GM21367 (cell line): ENCODE measurements around the gene PLEKHA1.

ENCODE experiments used
- ATAC-seq: cut with Tn5 transposase; IDR thresholded peaks from one replicate; pipeline ENCODE4 v1.9.1; 2021; ENCODE audit not compliant: unreplicated experiment

The PLEKHA1 gene

GRCh38 chr10:122459561-122460273 is 85.2 kb downstream of the PLEKHA1 start:
- no peak for ATAC-seq

DNA sequence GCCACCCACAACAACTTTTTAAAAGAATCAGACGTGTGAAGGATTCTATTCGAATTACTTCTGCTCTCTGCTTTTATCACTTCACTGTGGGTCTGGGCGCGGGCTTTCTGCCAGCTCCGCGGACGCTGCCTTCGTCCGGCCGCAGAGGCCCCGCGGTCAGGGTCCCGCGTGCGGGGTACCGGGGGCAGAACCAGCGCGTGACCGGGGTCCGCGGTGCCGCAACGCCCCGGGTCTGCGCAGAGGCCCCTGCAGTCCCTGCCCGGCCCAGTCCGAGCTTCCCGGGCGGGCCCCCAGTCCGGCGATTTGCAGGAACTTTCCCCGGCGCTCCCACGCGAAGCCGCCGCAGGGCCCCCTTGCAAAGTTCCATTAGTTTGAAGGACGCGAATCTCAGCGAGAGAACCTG is 86.4 kb downstream of the PLEKHA1 start:
- no peak for ATAC-seq

- no peak for ATAC-seq
Observed at GRCh38 chr10:122461367-122461728, 86.8 kb downstream of the PLEKHA1 start, which contains the start of gene HTRA1. TSS of gene HTRA1 (plus strand) at chr10:122461553. CDS start at chr10:122461653, 100 bp downstream.

- ATAC-seq = no peak
Observed at GRCh38 chr10:122461729-122462532, 87.4 kb downstream of the PLEKHA1 start.

DNA sequence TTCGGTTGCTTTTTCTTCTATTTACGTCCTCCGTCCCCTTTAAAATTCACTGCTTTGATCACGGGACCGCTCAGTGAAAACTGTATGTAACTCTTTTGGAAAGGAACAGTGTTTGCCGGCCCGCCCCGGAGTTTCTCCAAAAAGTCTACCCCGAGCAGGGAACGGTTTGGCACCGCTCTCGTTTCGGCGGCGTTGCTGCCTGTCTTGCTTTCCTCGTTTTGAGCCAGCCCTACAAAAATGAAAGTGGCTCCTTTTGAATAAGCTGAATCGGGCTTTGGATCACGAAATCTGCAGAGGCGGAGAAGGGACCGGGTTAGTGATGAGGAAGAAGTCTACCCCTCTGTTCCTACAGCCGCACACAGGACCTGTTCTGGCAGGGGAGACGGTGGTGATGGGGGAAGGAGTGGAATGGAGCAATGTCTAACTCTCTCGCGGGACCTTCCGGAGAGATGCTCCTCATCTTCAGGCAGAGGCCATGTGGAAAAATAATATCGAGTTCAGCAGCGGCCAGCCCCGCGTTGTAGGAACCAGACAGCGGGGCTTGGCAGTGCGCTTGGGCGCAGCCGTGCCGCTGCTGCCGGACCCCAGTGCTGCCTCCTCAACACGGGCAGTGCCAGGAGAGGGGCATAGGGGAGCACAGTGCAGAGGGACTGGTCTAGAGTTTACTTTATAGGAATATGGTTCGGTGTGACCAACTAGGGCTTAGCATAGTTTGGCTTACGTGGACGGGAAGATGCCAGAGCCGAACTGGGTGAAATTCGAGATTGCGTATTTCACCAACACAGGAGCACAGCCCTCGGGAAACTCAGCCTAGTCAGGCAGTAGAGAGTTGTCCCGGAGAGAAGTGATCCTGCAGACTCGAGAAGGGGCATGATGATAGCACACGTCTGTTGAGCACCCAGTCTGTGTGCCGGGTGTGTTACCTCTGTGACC is 88.3 kb downstream of the PLEKHA1 start:
- ATAC-seq = no peak

DNA sequence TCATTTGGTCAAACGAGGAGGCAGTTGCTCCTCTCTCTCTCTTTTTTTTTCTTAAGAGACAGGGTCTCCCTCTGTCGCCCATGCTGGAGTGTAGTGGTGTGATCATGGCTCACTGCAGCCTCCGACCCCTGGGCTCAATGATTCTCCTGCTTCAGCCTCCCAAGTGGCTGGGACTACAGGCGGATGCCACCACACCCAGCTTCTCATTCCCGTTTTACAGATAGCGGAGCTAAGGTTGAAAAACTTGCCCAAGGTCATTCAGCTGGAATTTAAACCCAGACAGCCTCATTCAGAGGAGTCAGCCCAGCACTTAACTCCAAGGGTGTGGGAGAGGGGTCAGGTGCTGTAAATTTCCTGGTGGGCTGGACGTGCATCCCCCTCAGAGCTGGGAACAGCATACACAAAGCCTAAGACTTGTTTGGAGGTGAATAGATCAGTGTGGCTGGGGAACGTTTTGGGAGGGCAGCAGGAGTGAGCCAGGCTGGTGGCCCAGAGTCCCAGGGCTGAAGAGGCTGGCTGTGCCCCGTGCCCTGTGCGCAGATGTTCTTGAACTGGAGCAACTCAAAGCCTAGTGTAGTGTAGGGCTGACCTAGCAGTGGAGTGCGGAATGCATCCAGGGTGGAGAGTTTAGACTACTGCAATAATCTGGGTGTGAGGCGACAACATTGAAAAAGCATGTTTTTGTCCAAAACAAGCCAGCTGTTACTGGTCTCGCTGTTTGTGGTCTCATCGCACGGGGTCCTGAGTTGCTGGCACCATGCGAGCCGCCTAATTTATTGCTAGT is 89.2 kb downstream of the PLEKHA1 start:
- no peak for ATAC-seq

DNA sequence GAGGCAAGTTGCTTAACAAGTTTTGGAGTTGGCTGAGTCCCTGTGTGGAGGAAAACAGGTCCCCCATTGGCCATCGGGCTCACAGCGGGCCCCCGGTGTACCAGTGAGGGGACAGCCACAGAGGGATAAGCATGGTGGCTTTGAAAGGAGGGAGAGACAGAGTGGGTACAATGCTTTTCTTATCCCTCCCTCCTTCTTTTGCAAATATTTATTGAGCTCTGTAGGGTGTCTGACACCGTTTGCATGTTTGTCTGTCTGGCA is 89.7 kb downstream of the PLEKHA1 start:
- no peak for ATAC-seq

- ATAC-seq = no peak
Observed at GRCh38 chr10:122464586-122464985, 90.1 kb downstream of the PLEKHA1 start.

DNA sequence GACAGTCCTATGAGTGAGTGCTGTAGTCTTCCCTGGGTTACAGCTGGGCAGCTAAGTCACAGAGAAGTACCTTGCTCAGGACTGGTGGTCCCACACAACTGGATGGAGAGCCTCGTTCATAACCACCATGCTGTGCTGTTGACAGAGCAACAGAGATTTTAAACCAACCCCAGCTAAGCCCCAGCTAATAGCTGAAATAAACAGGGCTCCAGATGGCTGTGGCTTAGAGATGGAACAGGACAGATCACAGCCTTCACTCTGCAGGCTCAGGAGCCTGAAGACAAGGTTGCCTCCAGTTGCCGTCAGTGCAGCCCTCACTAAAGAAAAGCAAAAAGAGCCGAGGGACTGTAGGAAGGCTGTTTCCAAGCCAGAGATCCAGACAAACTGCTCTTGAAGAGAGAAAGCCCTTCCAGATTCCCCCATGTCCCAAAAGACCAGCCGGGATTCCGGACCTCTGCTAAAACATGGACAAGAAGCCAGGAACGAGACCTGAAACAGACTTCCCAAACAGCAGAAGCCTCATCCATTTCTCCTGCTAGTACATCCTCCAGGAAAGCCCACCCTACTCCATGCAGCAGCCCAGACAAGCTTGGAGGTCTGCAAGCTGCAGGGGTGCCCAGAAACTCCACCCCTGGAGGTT is 91.0 kb downstream of the PLEKHA1 start:
- no peak for ATAC-seq

DNA sequence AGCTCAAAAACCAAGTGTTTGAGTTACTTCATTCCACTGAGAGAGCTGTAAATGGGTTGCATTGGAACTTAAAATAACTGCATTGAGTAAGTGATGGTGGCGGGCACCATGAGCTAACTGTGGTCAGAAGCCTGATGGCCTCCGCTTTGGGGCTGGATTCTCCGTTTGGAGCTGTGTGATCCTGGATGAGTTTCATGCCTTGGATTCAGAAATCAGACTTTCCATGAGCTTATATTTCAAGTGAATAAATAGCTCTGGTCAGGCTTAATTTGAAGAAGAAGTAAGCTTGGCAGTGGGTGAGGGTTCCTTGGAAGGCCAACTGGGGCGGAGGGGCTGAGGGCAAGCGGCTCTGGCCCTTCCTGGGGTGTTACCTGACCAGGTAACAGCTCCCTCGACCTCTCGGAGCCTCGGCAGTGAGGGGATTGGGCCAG is 92.5 kb downstream of the PLEKHA1 start:
- ATAC-seq = no peak

- no peak for ATAC-seq
Observed at GRCh38 chr10:122467701-122468100, 93.2 kb downstream of the PLEKHA1 start.

- ATAC-seq = no peak
Observed at GRCh38 chr10:122468307-122468925, 93.9 kb downstream of the PLEKHA1 start.

DNA sequence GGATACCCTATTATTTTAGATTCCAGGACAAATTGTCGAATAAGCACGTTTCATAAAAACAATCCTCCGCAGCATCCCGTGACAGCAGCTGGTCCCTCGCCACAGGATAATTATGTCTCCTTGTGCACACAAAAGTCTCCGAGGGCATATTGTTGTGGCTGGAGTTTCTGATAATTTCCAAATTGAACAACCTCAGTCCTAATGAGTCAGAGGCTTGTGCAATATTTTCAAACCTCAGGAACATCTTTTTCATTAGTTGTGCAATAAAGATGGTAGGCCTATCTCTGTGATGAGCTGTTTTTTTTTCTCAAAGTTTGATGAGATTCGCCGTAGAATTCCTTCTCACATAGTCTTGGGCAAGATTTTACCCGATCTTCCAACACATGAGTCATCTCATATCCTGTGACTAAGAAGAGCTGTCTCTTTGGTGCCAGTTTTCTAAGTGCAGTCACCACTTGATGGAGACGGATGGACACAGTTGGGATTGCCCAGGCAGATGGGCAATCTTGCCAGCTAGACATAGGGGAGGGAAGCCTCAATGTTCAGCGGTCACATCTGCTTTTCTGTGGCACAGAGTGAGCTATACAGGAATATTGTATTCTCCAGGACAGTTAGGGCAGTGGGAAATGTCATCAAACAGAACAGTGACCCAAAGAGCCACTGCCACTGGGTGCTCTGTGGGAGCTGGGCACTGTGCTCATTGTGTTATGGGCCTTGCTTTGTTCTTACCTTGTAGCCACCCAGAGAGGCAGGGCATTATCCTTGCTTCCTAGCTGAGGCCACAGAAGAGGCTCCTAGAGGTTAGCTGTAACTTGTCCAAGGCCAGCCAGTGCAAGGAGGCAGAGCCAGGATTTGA is 94.6 kb downstream of the PLEKHA1 start:
- no peak for ATAC-seq

GRCh38 chr10:122469848-122470247 is 95.3 kb downstream of the PLEKHA1 start:
- ATAC-seq = no peak

DNA sequence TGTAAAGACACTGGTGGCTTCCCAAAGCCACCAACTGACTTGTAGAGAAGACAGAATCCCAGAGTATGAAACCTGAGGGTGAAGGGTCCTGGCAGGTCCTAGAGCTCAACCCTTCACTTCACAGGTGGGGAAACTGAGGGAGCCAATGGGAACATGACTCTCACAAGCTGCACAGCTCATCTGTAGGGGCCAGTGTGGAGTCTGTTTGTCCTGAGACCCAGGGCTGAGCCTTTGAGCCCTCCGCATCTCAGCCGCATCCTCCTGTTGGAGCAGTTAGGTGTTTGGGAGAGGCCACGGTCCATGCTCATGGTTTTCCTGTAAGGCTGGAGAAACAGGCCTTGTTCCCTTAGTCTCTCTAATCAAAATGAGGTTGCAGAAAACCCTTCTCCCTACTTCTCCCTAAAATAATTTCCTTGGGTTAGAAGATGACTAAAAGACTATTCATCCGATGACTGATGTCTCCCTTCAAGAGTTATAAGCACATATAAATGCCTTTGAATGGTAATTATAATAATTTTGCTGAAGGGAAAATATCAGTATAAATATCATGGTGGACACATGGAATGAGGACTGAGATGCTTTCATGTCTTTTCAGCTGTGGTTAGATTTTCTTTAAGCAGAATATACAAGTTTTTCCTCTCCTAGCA is 97.1 kb downstream of the PLEKHA1 start:
- no peak for ATAC-seq

- ATAC-seq = no peak
Observed at GRCh38 chr10:122473116-122473515, 98.6 kb downstream of the PLEKHA1 start.

DNA sequence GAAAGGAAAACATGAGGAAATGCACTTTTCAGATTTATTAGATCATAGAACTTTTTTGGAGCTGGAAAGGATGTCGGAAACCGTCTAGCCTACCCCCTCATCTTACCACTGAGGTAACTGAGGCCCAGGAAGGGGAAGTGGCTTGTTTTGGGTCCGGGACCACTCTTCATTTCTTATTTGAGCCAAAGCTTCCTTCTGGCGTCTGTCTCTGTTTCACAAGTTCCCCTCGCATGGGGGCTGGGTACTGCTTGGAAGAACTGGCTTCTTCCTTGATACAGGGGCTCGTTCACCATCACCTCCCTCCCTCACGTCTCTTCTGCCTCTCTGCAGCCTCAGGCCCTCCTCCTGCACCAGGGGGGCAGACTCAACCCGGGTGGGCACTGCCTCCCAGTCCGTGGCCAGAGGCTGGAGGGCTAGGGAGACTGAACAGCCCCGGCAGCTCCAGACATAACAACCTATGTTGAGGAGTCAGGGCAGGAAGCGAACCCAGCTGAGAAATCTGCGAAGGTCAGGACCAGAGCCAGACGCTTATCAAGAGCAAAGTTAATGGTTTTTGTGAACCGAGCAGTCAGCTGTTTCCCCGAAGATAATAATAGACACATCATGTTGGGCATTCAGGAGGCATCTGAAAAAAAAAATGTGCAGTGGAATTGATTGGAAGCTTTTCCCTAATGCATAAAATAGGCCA is 99.8 kb downstream of the PLEKHA1 start:
- no peak for ATAC-seq

GRCh38 chr10:122475100-122475499 is 100.6 kb downstream of the PLEKHA1 start:
- ATAC-seq = no peak
